Right lobe of liver (tissue), 4 donors: ENCODE measurements around the gene ACTN2.

Experiments
- CTCF ChIP-seq, 4 donors: fragments of 200-600 bp in 3 of 4; fragments of 450-650 bp in 1 of 4; IDR thresholded peaks; one replicate each; pipeline versions ENCODE4 v1.5.1 to v1.8.0; 2016 to 2022; ENCODE audit warnings: antibody characterized with exemption in 4 of 4, mild to moderate bottlenecking in 2 of 4
- POLR2A ChIP-seq: fragments of 450-650 bp; IDR thresholded peaks from one replicate; pipeline ENCODE4 v1.6.1; 2017; ENCODE audit warnings: antibody characterized with exemption, mild to moderate bottlenecking
- donor health status: DM: no; HTN: no; CAD: no.
- donor health status: DM: no; HTN: no; CAD: no.
- donor health status: DM: no; HTN: yes; CAD: no.

GRCh38 chr1:236692742-236693141 lies 6.4 kb downstream of the ACTN2 start:
- TF ChIP-seq CTCF (IDR thresholded peaks at IDR 0.05) (no peak), POLR2A (no peak)
